ENCODE results near the gene ATMIN.

The ATMIN gene

DNA sequence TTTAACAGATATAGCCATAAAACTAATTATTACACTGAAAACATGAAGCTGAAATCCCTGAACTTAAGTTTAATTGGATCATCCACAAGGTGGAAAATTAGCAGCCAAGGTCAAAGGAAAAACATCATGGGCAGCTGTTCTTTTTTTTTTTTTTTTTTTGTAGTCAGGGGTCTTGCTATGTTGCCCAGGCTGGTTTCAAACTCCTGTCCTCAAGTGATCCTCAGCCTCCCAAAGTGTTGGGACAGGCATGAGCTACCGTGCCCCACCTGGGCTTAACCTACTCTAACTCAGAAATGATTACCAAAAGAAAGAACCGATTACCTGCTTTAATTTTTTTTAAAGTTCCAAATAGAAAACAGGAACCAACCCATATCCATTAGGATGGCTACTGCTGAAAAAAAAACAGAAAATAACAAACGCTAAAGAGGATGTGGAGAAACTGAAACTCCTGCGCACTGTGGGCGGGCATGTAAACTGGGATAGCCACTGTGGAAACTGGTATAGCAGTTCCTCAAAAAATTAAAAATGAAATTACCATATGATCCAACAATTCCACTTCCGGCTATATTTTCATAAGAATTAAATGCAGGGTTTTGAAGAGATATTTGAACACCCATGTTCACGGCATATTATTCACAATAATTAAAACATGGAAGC is 37.5 kb upstream of the ATMIN start:
- TF ChIP-seq, protein P1, sequence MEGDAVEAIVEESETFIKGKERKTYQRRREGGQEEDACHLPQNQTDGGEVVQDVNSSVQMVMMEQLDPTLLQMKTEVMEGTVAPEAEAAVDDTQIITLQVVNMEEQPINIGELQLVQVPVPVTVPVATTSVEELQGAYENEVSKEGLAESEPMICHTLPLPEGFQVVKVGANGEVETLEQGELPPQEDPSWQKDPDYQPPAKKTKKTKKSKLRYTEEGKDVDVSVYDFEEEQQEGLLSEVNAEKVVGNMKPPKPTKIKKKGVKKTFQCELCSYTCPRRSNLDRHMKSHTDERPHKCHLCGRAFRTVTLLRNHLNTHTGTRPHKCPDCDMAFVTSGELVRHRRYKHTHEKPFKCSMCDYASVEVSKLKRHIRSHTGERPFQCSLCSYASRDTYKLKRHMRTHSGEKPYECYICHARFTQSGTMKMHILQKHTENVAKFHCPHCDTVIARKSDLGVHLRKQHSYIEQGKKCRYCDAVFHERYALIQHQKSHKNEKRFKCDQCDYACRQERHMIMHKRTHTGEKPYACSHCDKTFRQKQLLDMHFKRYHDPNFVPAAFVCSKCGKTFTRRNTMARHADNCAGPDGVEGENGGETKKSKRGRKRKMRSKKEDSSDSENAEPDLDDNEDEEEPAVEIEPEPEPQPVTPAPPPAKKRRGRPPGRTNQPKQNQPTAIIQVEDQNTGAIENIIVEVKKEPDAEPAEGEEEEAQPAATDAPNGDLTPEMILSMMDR (conservative IDR thresholded peaks at IDR 0.05; ENCODE audit: low read depth, low read length): no peak
- no peak for DNase-seq (ENCODE audit: low read depth)
- H3K4me3 ChIP-seq (ENCODE audit: low read depth, low read length): no peak overlapping the region

DNA sequence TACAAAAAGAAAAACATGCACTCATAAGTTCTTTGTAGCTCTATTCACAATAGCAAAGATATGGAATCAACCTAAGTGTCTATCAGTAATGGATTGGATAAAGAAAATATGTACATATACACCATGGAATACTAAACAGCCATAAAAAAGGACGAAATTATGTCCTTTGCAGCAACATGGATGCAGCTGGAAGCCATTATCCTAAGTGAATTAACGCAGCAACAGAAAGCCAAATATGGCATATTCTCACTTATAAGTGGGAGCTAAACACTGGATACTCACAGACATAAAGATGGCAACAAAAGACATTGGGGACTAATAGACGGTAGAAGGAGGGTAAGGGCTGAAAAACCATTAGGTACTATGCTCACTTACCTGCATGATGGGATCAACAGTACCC is 34.8 kb upstream of the ATMIN start:
- TF ChIP-seq, protein P1 (conservative IDR thresholded peaks at IDR 0.05; ENCODE audit: low read depth, low read length): no peak
- H3K4me3 ChIP-seq (ENCODE audit: low read depth, low read length): no peak overlapping the region
- DNase-seq (ENCODE audit: low read depth): no peak

DNA sequence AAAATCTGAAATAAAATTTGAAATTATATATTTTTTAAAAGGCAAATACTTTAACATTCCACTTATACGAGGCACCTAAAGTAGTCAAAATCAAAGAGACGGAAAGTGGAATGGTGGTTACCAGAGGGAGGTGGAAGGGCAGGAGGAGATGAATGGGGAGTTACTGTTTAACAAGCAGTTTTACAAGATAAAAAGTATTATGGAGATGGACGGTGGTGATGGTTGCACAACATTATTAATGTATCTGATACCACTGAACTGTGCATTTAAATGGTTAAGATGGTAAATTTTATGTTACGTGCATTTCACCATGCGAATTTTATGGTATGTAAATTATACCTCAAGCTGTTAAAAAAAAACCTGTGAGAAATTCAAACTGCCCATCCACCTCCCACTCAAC is 34.3 kb upstream of the ATMIN start:
- H3K4me3 ChIP-seq (ENCODE audit: low read depth, low read length): no peak overlapping the region
- DNase-seq (ENCODE audit: low read depth): no peak
- TF ChIP-seq, protein P1 (conservative IDR thresholded peaks at IDR 0.05; ENCODE audit: low read depth, low read length): no peak

DNA sequence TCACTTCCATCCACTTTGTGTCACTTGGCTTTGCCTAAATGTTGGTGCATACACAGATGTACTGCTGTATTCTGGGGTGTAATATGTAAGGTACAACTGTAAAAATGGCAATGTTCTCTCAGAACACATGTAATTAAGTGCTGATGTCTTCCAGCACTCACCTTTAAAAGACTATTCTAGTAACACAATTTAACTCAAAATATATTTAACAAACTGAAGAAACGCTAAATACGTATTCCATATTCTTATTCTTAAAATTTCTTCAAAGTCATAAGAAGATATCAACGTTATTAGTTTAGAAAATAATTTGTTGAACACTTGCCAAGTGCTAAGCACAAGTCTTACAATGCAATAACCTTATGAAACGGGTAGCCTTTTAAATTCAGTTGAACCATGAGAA is 32.6 kb upstream of the ATMIN start:
- no peak overlapping the region for H3K4me3 ChIP-seq (ENCODE audit: low read depth, low read length)
- DNase-seq (ENCODE audit: low read depth): no peak
- TF ChIP-seq, protein P1 (conservative IDR thresholded peaks at IDR 0.05; ENCODE audit: low read depth, low read length): no peak

DNA sequence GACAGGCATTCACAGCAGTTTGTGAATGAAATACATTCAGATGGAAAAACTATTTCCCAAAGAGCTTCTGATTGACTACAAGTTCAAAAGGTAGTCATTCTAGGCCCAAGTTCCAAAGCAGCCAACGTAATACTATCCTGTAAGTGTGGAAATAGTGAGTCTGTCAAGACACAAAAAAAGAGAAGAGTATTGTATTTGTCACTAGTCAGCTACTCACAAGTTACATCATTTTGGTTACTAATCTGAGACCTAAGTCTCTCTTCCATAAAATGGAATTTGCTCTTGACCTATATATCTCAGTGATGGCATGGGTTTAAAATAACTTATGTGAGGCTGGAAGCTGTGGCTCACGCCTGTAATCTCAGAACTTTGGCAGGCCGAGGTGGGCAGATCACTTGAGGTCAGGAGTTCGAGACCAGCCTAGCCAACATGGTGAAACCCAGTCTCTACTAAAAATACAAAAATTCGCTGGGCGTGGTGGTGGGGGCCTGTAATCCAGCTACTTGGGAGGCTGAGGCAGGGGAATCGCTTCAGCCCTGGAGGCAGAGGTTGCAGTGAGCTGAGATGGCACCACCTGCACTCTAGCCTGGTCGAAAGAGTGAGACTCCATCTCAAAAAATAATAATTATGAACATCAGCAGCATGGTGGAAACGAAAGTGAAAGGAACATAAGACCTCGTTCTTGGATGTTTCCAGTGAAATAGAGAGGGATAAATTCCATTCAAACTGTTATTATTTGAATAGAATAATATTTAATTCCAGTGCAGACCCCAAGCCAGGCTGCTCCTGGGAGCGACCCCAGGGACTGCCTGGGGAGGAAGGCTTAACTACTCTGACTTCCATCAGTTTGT is 31.8 kb upstream of the ATMIN start:
- H3K4me3 ChIP-seq (ENCODE audit: low read depth, low read length): peak overlapping the region; percentile 37
- DNase-seq (ENCODE audit: low read depth): peak; percentile 49
- TF ChIP-seq, protein P1 (conservative IDR thresholded peaks at IDR 0.05; ENCODE audit: low read depth, low read length): no peak

DNA sequence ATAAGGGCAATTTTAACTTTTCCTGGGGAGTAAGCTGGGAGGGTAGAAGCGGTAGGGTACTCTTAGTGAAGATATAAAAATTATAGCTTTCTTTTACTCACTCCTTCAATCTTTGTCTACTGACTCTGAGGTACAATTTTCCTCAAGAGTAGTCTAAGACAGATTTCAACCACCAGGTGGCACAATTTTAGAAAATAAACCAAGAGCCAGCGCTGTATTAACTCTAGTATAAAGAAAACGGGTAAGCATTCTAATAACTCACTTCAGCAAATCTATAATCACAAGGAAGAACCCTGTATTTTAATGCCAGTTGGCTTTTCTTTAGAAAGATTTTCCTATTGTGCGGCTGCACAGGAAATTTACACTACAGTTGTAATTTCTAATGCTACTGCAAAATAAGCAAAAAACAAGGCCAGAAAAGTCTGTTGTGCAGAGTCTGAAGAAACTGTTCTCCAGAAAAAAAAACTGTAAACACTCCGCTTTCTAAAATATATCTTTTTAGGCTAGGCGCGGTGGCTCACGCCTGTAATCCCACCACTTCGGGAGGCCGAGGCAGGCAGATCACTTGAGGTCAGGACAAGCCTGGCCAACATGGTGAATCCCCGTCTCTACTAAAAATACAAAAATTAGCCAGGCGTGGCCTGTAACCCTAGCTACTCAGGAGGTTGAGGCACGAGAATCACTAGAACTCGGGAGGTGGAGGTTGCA is 30.8 kb upstream of the ATMIN start:
- H3K4me3 ChIP-seq (ENCODE audit: low read depth, low read length): peak overlapping the region; percentile 37
- TF ChIP-seq, protein P1 (conservative IDR thresholded peaks at IDR 0.05; ENCODE audit: low read depth, low read length): peak; percentile 58
- DNase-seq (ENCODE audit: low read depth): peak; percentile 80

Measured in choroid plexus epithelial cell (primary cell).